ENCODE measurements around the gene TRPM8.

DNA sequence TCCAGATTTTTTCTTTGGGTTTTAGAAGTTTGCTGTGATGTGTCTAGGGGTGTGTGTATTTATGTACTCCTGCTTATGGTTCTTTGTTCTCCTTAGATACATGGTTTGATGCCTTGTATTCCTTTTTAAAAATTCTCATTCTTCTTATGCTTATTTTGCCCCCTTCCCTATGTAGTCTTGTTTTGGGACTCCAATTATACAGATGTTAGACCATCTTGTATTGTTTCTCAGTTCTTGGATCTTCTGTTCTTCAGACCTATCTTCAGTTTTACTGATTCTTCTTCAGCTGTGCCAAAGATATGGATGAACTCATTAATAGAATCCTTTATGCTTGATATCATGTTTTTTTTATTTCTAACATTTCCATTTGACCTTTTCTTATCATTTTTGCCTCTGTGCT lies 34.8 kb upstream of the TRPM8 start:
- TF ChIP-seq, protein P1, sequence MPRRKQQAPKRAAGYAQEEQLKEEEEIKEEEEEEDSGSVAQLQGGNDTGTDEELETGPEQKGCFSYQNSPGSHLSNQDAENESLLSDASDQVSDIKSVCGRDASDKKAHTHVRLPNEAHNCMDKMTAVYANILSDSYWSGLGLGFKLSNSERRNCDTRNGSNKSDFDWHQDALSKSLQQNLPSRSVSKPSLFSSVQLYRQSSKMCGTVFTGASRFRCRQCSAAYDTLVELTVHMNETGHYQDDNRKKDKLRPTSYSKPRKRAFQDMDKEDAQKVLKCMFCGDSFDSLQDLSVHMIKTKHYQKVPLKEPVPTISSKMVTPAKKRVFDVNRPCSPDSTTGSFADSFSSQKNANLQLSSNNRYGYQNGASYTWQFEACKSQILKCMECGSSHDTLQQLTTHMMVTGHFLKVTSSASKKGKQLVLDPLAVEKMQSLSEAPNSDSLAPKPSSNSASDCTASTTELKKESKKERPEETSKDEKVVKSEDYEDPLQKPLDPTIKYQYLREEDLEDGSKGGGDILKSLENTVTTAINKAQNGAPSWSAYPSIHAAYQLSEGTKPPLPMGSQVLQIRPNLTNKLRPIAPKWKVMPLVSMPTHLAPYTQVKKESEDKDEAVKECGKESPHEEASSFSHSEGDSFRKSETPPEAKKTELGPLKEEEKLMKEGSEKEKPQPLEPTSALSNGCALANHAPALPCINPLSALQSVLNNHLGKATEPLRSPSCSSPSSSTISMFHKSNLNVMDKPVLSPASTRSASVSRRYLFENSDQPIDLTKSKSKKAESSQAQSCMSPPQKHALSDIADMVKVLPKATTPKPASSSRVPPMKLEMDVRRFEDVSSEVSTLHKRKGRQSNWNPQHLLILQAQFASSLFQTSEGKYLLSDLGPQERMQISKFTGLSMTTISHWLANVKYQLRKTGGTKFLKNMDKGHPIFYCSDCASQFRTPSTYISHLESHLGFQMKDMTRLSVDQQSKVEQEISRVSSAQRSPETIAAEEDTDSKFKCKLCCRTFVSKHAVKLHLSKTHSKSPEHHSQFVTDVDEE (CRISPR knock-in tag; IDR thresholded peaks at IDR 0.05) = no peak
- TF ChIP-seq ZNF70 (CRISPR knock-in tag; IDR thresholded peaks at IDR 0.05) (no peak), GLIS3 (CRISPR knock-in tag; IDR thresholded peaks at IDR 0.05) (no peak), ARNTL (CRISPR knock-in tag; IDR thresholded peaks at IDR 0.05; ENCODE audit: borderline replicate concordance, low read depth) (no peak), ZNF565 (CRISPR knock-in tag; conservative IDR thresholded peaks at IDR 0.05; ENCODE audit: low read depth) (no peak), PPARA (CRISPR knock-in tag; IDR thresholded peaks at IDR 0.05; ENCODE audit: borderline replicate concordance) (no peak), PATZ1 (CRISPR knock-in tag; IDR thresholded peaks at IDR 0.05; ENCODE audit: borderline replicate concordance) (no peak), BACH2 (CRISPR knock-in tag; IDR thresholded peaks at IDR 0.05; ENCODE audit: borderline replicate concordance) (no peak), CREB5 (CRISPR knock-in tag; IDR thresholded peaks at IDR 0.05; ENCODE audit: low read depth) (no peak)
